K562 (cell line): ENCODE data around the gene AGAP3. TPM values are rescaled to one million over a fixed set of nuclear protein-coding genes. Genes with fewer than 3 reads are reported as not detected.
A peak's percentile ranks its signal among the peaks of the same experiment; 100 is the strongest.

Experiments
- ESRRB ChIP-seq: fragments of 250-450 bp; sonication (Bioruptor Pico); IDR thresholded peaks from 2 replicates; pipeline ENCODE4 v1.5.0; 2020; ENCODE audit warnings: mild to moderate bottlenecking, moderate library complexity, borderline replicate concordance
- FIP1L1 ChIP-seq: fragments of 200-400 bp; formaldehyde crosslinking; IDR thresholded peaks from 2 replicates; pipeline ENCODE4 v1.6.1; 2018; ENCODE audit warnings: mild to moderate bottlenecking, low read depth, low read length; ENCODE audit not compliant: poor library complexity, severe bottlenecking
- HBP1 ChIP-seq: fragments of 450-650 bp; formaldehyde crosslinking; IDR thresholded peaks from 2 replicates; pipeline ENCODE4 v1.4.0; 2022; ENCODE audit warnings: missing genetic modification characterization
- HEY1 ChIP-seq: fragments of 250-450 bp; sonication (Bioruptor Pico); IDR thresholded peaks from 2 replicates; pipeline ENCODE4 v1.5.0; 2020; ENCODE audit warnings: mild to moderate bottlenecking, moderate library complexity, borderline replicate concordance
- KLF10 ChIP-seq: fragments of 250-450 bp; sonication (Bioruptor Pico); IDR thresholded peaks from 2 replicates; pipeline ENCODE4 v1.6.1; 2021; ENCODE audit warnings: matching md5 sums
- NFXL1 ChIP-seq: fragments of 450-650 bp; formaldehyde crosslinking; IDR thresholded peaks from 2 replicates; pipeline ENCODE4 v1.4.0; 2021; ENCODE audit warnings: mild to moderate bottlenecking
- POLR2AphosphoS2 ChIP-seq: IDR thresholded peaks from 2 replicates; pipeline ENCODE4 v1.6.1; 2012; ENCODE audit warnings: low read length, improper control_type of control experiment
- POLR2G ChIP-seq: fragments of 200-400 bp; formaldehyde crosslinking; IDR thresholded peaks from 2 replicates; pipeline ENCODE4 v1.6.1; 2017; ENCODE audit warnings: low read depth, mild to moderate bottlenecking, antibody characterized with exemption, low read length, moderate library complexity
- RBFOX2 ChIP-seq: fragments of 200-400 bp; formaldehyde crosslinking; IDR thresholded peaks from 2 replicates; pipeline ENCODE4 v1.6.1; 2017; ENCODE audit warnings: low read depth, mild to moderate bottlenecking, low read length, moderate library complexity
- RBM22 ChIP-seq: fragments of 200-400 bp; formaldehyde crosslinking; IDR thresholded peaks from 2 replicates; pipeline ENCODE4 v1.6.1; 2018; ENCODE audit warnings: low read length, low read depth; ENCODE audit not compliant: poor library complexity, severe bottlenecking
- SUPT5H ChIP-seq: fragments of 450-650 bp; IDR thresholded peaks from 2 replicates; pipeline ENCODE4 v1.6.1; 2016
- TEAD2 ChIP-seq: fragments of 450-650 bp; IDR thresholded peaks from 2 replicates; pipeline ENCODE4 v1.6.1; 2016; ENCODE audit warnings: missing genetic modification characterization, control low read depth, missing compliant biosample characterization
- XRCC5 ChIP-seq: fragments of 200-400 bp; formaldehyde crosslinking; IDR thresholded peaks from 2 replicates; pipeline ENCODE4 v1.6.1; 2017; ENCODE audit warnings: low read depth, mild to moderate bottlenecking, low read length
- ZNF12 ChIP-seq: sonication (generic); formaldehyde crosslinking; IDR thresholded peaks from 2 replicates; pipeline ENCODE4 v1.4.0; 2020; ENCODE audit warnings: mild to moderate bottlenecking, missing genetic modification reagents
- ZNF212 ChIP-seq: fragments of 450-650 bp; formaldehyde crosslinking; IDR thresholded peaks from 2 replicates; pipeline ENCODE4 v1.4.0; 2020; ENCODE audit warnings: mild to moderate bottlenecking
- ZNF444 ChIP-seq: fragments of 250-450 bp; sonication (Bioruptor Pico); IDR thresholded peaks from 2 replicates; pipeline ENCODE4 v1.4.0; 2020; ENCODE audit warnings: mild to moderate bottlenecking, moderate library complexity
- polyA plus RNA-seq, 8 experiments: library from polyadenylated mRNA; depleted of rRNA in 4 of 8; stranded (reverse) in 5 of 8; unstranded in 3 of 8; fragments of >200 nt; fragmentation: Nextera tagmentation in 2 of 8; fragmentation: Illumina TruSeq in 1 of 8; extraction: Ambion mirVana in 2 of 8; extraction: Trizol in 1 of 8; gene quantifications; 2 replicates each; pipeline versions ENCODE4 v1.2.1 to v1.2.3, GENCODE V29; 2011 to 2014; ENCODE audit warnings: inconsistent platforms in 1 of 8, missing spikeins in 1 of 8
- total RNA-seq, 7 experiments: library from RNA; depleted of rRNA in 6 of 7; stranded (reverse); fragments of >200 nt in 6 of 7; fragmentation: Illumina TruSeq in 2 of 7; extraction: Trizol in 2 of 7; gene quantifications; 2 replicates each; pipeline versions ENCODE4 v1.2.1 to v1.2.3, GENCODE V29; 2011 to 2021; ENCODE audit warnings: low replicate concordance in 1 of 7
- TF ChIP-seq, protein P1 (sequence below): sonication (generic); formaldehyde crosslinking; IDR thresholded peaks from 2 replicates; pipeline ENCODE4 v1.8.1; 2023; ENCODE audit warnings: mild to moderate bottlenecking, missing genetic modification reagents
- TF ChIP-seq, protein P2 (sequence below): fragments of 250-450 bp; sonication (Bioruptor Pico); IDR thresholded peaks from 2 replicates; pipeline ENCODE4 v1.4.0; 2020; ENCODE audit warnings: borderline replicate concordance
- TF ChIP-seq, protein P3 (sequence below): sonication (generic); formaldehyde crosslinking; IDR thresholded peaks from 2 replicates; pipeline ENCODE4 v1.8.0; 2022; ENCODE audit warnings: missing genetic modification reagents, mild to moderate bottlenecking, moderate library complexity, borderline replicate concordance
- TF ChIP-seq, protein P4 (sequence below): fragments of 450-650 bp; formaldehyde crosslinking; IDR thresholded peaks from 2 replicates; pipeline ENCODE4 v1.4.0; 2020; ENCODE audit warnings: mild to moderate bottlenecking, moderate library complexity

AGAP3 gene
- total and polyA plus RNA-seq, 9 of the 15 experiments (the other 6 are each of a cell fraction or from before 2014, with no cell fraction given) = 3.4 to 208 (median 62.2) TPM

DNA sequence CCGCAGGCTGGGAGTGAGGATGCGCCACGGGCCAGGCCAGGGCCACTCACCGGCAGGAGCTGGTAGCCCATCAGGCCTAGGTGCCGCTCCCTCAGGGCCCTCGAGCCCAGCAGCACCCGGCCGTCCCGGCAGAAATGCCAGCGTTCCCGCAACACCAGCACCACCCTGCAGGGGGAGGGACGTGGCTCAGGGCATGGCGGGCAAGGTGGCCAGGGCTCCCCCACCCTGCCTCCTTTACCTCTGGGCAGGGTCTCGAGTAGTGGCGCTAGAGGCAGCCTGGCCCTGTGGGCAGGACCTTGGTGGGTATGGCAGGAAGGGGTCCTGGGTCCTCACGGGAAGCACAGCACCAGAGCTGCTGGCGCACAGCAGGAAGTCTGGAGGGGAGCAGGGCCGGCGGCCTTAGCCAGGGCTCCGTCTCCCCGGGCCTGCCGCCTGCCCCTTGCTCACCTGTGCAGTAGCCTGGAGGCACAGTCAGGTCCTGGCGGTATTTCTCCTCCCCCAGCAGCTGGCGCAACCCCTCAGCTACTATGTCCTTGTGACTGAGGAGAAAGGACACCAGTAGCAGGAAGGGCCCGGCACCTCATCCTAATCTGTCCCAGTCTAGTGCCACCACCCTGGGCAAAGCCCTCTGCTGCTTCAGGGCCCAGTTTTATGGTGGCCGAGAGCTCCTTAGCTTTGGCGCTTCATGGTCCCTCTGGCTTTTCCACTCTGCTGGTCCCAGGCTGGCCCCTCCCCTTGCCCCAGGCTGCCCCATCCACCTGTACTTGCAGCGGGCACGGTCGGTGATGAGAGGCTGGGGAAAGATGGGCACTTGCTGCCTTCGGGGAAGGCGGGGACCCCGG lies 9.2 kb upstream of the AGAP3 start (continued):
- TF ChIP-seq ZNF12 (CRISPR knock-in tag) = no peak
- peak; percentile 72 for TF ChIP-seq FIP1L1
- no peak for TF ChIP-seq HEY1
- TF ChIP-seq RBFOX2 = peak; percentile 72
- TF ChIP-seq HBP1 (CRISPR knock-in tag) = 0 out of 2 replicates have a peak, but pooled peaks have one; percentile 29
- TF ChIP-seq, protein P1, sequence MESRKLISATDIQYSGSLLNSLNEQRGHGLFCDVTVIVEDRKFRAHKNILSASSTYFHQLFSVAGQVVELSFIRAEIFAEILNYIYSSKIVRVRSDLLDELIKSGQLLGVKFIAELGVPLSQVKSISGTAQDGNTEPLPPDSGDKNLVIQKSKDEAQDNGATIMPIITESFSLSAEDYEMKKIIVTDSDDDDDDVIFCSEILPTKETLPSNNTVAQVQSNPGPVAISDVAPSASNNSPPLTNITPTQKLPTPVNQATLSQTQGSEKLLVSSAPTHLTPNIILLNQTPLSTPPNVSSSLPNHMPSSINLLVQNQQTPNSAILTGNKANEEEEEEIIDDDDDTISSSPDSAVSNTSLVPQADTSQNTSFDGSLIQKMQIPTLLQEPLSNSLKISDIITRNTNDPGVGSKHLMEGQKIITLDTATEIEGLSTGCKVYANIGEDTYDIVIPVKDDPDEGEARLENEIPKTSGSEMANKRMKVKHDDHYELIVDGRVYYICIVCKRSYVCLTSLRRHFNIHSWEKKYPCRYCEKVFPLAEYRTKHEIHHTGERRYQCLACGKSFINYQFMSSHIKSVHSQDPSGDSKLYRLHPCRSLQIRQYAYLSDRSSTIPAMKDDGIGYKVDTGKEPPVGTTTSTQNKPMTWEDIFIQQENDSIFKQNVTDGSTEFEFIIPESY (CRISPR knock-in tag) = peak; percentile 98
- TF ChIP-seq, protein P2, sequence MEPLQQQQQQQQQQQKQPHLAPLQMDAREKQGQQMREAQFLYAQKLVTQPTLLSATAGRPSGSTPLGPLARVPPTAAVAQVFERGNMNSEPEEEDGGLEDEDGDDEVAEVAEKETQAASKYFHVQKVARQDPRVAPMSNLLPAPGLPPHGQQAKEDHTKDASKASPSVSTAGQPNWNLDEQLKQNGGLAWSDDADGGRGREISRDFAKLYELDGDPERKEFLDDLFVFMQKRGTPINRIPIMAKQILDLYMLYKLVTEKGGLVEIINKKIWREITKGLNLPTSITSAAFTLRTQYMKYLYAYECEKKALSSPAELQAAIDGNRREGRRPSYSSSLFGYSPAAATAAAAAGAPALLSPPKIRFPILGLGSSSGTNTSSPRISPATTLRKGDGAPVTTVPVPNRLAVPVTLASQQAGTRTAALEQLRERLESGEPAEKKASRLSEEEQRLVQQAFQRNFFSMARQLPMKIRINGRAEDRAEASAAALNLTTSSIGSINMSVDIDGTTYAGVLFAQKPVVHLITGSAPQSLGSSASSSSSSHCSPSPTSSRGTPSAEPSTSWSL (CRISPR knock-in tag) = no peak
- TF ChIP-seq, protein P3, sequence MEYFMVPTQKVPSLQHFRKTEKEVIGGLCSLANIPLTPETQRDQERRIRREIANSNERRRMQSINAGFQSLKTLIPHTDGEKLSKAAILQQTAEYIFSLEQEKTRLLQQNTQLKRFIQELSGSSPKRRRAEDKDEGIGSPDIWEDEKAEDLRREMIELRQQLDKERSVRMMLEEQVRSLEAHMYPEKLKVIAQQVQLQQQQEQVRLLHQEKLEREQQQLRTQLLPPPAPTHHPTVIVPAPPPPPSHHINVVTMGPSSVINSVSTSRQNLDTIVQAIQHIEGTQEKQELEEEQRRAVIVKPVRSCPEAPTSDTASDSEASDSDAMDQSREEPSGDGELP (CRISPR knock-in tag) = peak; percentile 31; the same call in 1 of the 2 replicates
- TF ChIP-seq NFXL1 (CRISPR knock-in tag) = peak; percentile 49; the same call in 1 of the 2 replicates
- 0 out of 2 replicates have a peak, but pooled peaks have one; percentile 78 for TF ChIP-seq ESRRB (CRISPR knock-in tag)
- peak; percentile 85 for TF ChIP-seq RBM22
- TF ChIP-seq ZNF444 (CRISPR knock-in tag) = no peak
- no peak for TF ChIP-seq TEAD2 (tag)
- TF ChIP-seq SUPT5H = peak; percentile 67; the same call in 1 of the 2 replicates
- TF ChIP-seq, protein P4, sequence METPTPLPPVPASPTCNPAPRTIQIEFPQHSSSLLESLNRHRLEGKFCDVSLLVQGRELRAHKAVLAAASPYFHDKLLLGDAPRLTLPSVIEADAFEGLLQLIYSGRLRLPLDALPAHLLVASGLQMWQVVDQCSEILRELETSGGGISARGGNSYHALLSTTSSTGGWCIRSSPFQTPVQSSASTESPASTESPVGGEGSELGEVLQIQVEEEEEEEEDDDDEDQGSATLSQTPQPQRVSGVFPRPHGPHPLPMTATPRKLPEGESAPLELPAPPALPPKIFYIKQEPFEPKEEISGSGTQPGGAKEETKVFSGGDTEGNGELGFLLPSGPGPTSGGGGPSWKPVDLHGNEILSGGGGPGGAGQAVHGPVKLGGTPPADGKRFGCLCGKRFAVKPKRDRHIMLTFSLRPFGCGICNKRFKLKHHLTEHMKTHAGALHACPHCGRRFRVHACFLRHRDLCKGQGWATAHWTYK (CRISPR knock-in tag) = 0 out of 2 replicates have a peak, but pooled peaks have one; percentile 50
- peak; percentile 75; the same call in 1 of the 2 replicates for TF ChIP-seq POLR2AphosphoS2
- TF ChIP-seq POLR2G = peak; percentile 79
- no peak for TF ChIP-seq KLF10
- 0 out of 2 replicates have a peak, but pooled peaks have one; percentile 33 for TF ChIP-seq XRCC5
- 0 out of 2 replicates have a peak, but pooled peaks have one; percentile 48 for TF ChIP-seq ZNF212 (CRISPR knock-in tag)
